GM23338 (cell line): ENCODE data around the gene ZYG11A. TPM values are rescaled to one million over a fixed set of nuclear protein-coding genes. Genes with fewer than 3 reads are reported as not detected.
"Not testable (repeated sequence)": the region's sequence is repeated elsewhere in the genome, so short reads cannot be mapped to it uniquely, and the experiment has no call there.

Experiments used
- ATAC-seq: fragments of 200-7000 bp; cut with Tn5 transposase; 3 replicates; pipeline ENCODE4 v1.9.1; 2020
- DNase-seq: peaks from one replicate; pipeline ENCODE4 v3.0.0-alpha.2; 2015; ENCODE audit warnings: low spot score
- H2AFZ ChIP-seq: fragments of 200-600 bp; sonication (generic); 2 replicates; pipeline ENCODE4 v1.8.0; 2016; ENCODE audit warnings: antibody characterized with exemption, mild to moderate bottlenecking, moderate library complexity
- H3F3A ChIP-seq: fragments of 200-600 bp; sonication (generic); replicated peaks from 2 replicates; pipeline ENCODE4 v1.8.0; 2017; ENCODE audit warnings: antibody characterized with exemption, mixed run types, low read depth
- H3K27ac ChIP-seq: fragments of 200-600 bp; sonication (generic); 2 replicates; pipeline ENCODE4 v1.6.1; 2016; ENCODE audit warnings: low read depth
- H3K27me3 ChIP-seq: fragments of 200-600 bp; sonication (generic); 2 replicates; pipeline ENCODE4 v1.8.0; 2016; ENCODE audit warnings: mild to moderate bottlenecking, mixed run types, moderate library complexity; ENCODE audit not compliant: insufficient read depth
- H3K36me3 ChIP-seq: fragments of 200-600 bp; sonication (generic); 2 replicates; pipeline ENCODE4 v1.8.0; 2016; ENCODE audit warnings: mild to moderate bottlenecking; ENCODE audit not compliant: insufficient read depth
- H3K4me1 ChIP-seq: fragments of 200-600 bp; sonication (generic); 2 replicates; pipeline ENCODE4 v1.8.0; 2016; ENCODE audit warnings: mild to moderate bottlenecking, moderate library complexity; ENCODE audit not compliant: insufficient read depth
- H3K4me2 ChIP-seq: fragments of 200-600 bp; sonication (generic); 2 replicates; pipeline ENCODE4 v1.7.1; 2017; ENCODE audit warnings: mixed run types
- H3K4me3 ChIP-seq: fragments of 200-600 bp; sonication (generic); 2 replicates; pipeline ENCODE4 v1.6.1; 2016; ENCODE audit warnings: mixed run types
- H3K79me2 ChIP-seq: fragments of 200-600 bp; sonication (generic); replicated peaks from 2 replicates; pipeline ENCODE4 v1.8.0; 2017; ENCODE audit warnings: mild to moderate bottlenecking; ENCODE audit not compliant: insufficient read depth
- H3K9me2 ChIP-seq: fragments of 200-600 bp; sonication (generic); 2 replicates; pipeline ENCODE4 v1.8.0; 2017; ENCODE audit not compliant: insufficient read depth
- H4K20me1 ChIP-seq: fragments of 200-600 bp; sonication (generic); replicated peaks from 2 replicates; pipeline ENCODE4 v1.8.0; 2017; ENCODE audit warnings: mild to moderate bottlenecking; ENCODE audit not compliant: insufficient read depth
- H3K27ac Mint-ChIP-seq: 2 replicates; pipeline ENCODE4 v1.8.0; 2020; ENCODE audit warnings: inconsistent platforms, mild to moderate bottlenecking, moderate library complexity, mixed read lengths
- H3K27me3 Mint-ChIP-seq: 3 replicates; pipeline ENCODE4 v1.8.0; 2022; ENCODE audit warnings: low read depth, mild to moderate bottlenecking, moderate library complexity, mixed read lengths, inconsistent platforms; ENCODE audit not compliant: insufficient read depth, poor library complexity
- H3K36me3 Mint-ChIP-seq: 3 replicates; pipeline ENCODE4 v1.8.0; 2021; ENCODE audit warnings: low read depth, mild to moderate bottlenecking, inconsistent platforms, moderate library complexity, mixed read lengths
- H3K4me1 Mint-ChIP-seq: 3 replicates; pipeline ENCODE4 v1.8.0; 2020; ENCODE audit warnings: mild to moderate bottlenecking, inconsistent platforms, mixed read lengths
- H3K4me3 Mint-ChIP-seq: 3 replicates; pipeline ENCODE4 v1.8.0; 2021; ENCODE audit warnings: moderate library complexity, mild to moderate bottlenecking, inconsistent platforms, mixed read lengths
- H3K9me3 Mint-ChIP-seq: 3 replicates; pipeline ENCODE4 v1.8.0; 2020; ENCODE audit warnings: moderate library complexity, mild to moderate bottlenecking, inconsistent platforms, mixed read lengths
- ETS1 ChIP-seq: IDR thresholded peaks from 2 replicates; pipeline ENCODE4 v1.6.1; 2016; ENCODE audit warnings: antibody characterized with exemption
- EZH2phosphoT487 ChIP-seq: fragments of 200-600 bp; sonication (generic); IDR thresholded peaks from one replicate; pipeline ENCODE4 v1.8.1; 2018; ENCODE audit warnings: antibody characterized with exemption; ENCODE audit not compliant: unreplicated experiment
- JUNB ChIP-seq: IDR thresholded peaks from one replicate; pipeline ENCODE4 v1.6.1; 2016; ENCODE audit warnings: antibody characterized with exemption; ENCODE audit not compliant: unreplicated experiment
- NANOG ChIP-seq: IDR thresholded peaks from 2 replicates; pipeline ENCODE4 v1.6.1; 2016; ENCODE audit warnings: antibody characterized with exemption, borderline replicate concordance
- REST ChIP-seq: IDR thresholded peaks from one replicate; pipeline ENCODE4 v1.6.1; 2018; ENCODE audit warnings: antibody characterized with exemption; ENCODE audit not compliant: unreplicated experiment
- STAT1 ChIP-seq: IDR thresholded peaks from one replicate; pipeline ENCODE4 v1.6.1; 2016; ENCODE audit warnings: antibody characterized with exemption; ENCODE audit not compliant: unreplicated experiment
- ZNF331 ChIP-seq: fragments of 250-450 bp; sonication (Bioruptor Pico); IDR thresholded peaks from 2 replicates; pipeline ENCODE4 v1.5.0; 2020; ENCODE audit warnings: low read depth, mild to moderate bottlenecking, moderate library complexity
- ZNF462 ChIP-seq: fragments of 250-450 bp; sonication (Bioruptor Pico); IDR thresholded peaks from 2 replicates; pipeline ENCODE4 v1.5.0; 2020; ENCODE audit warnings: mild to moderate bottlenecking, moderate library complexity
- polyA plus RNA-seq: library from polyadenylated mRNA; unstranded; fragments of >200 nt; fragmentation: Nextera tagmentation; extraction: Ambion mirVana; gene quantifications from 2 replicates; pipeline ENCODE4 v1.2.1, GENCODE V29; 2016
- total RNA-seq: library from RNA; depleted of rRNA; stranded (reverse); fragments of >200 nt; shearing (Covaris generic); gene quantifications from 2 replicates; pipeline ENCODE4 v1.2.3, GENCODE V29; 2014

The ZYG11A gene
- total and polyA plus RNA-seq, 2 experiments from 2014 or later, result 1.3 to 4.8 TPM

GRCh38 chr1:52867087-52867863, 24.7 kb downstream of the ZYG11A start (continued):
- TF ChIP-seq ZNF462, result no peak
- no peak for TF ChIP-seq ZNF331 (CRISPR knock-in tag)

- H3K79me2 ChIP-seq, H3F3A ChIP-seq, H3K36me3 ChIP-seq, H3K27me3 Mint-ChIP-seq, H3K27ac Mint-ChIP-seq, H3K27ac ChIP-seq, H3K4me1 Mint-ChIP-seq, H3K9me2 ChIP-seq, H3K4me2 ChIP-seq, H2AFZ ChIP-seq, H3K4me3 ChIP-seq, H3K4me3 Mint-ChIP-seq, DNase-seq, H3K4me1 ChIP-seq, H3K27me3 ChIP-seq, H4K20me1 ChIP-seq, ATAC-seq: not testable (repeated sequence)
- Mint-ChIP-seq H3K36me3 (peaks cover 20% of the 10 kb centered on the region), H3K9me3 (peaks cover 13% of the 10 kb centered on the region; the same call in 2 of the 3 replicates)
Measured at GRCh38 chr1:52869727-52870126, 27.2 kb downstream of the ZYG11A start.

- Histone ChIP-seq H3F3A (no peaks in the 10 kb centered on the region), H3K79me2 (no peaks in the 10 kb centered on the region), H3K4me1 (peaks cover 33% of the 10 kb centered on the region), H3K27me3 (no peaks in the 10 kb centered on the region), H3K9me2 (no peaks in the 10 kb centered on the region), H3K36me3 (no peaks in the 10 kb centered on the region), H2AFZ (no peak overlapping the region), H3K27ac (no peak overlapping the region), H3K4me2 (peak overlapping the region; percentile 24; the same call in 1 of the 2 replicates), H3K4me3 (no peak overlapping the region), H4K20me1 (no peaks in the 10 kb centered on the region)
- Mint-ChIP-seq H3K36me3 (peaks cover 3% of the 10 kb centered on the region; the same call in 1 of the 3 replicates), H3K4me3 (no peak overlapping the region), H3K27ac (no peak overlapping the region), H3K27me3 (no peaks in the 10 kb centered on the region), H3K9me3 (no peaks in the 10 kb centered on the region), H3K4me1 (peaks cover 2% of the 10 kb centered on the region; the same call in 2 of the 3 replicates)
- ATAC-seq (peak; percentile 70), DNase-seq (no peak)
- no peak for TF ChIP-seq ZNF331 (CRISPR knock-in tag)
- no peak for TF ChIP-seq JUNB
- no peak for TF ChIP-seq ETS1
- no peak for TF ChIP-seq STAT1
- TF ChIP-seq EZH2phosphoT487, result no peak
- no peak for TF ChIP-seq REST
- TF ChIP-seq NANOG, result no peak
Measured at GRCh38 chr1:52876843-52877242, 34.3 kb downstream of the ZYG11A start.
